HG02973 (cell line): ENCODE results near the gene KYNU.
A peak's percentile ranks its signal among the peaks of the same experiment; 100 is the strongest.

ENCODE experiments used
- ATAC-seq: cut with Tn5 transposase; IDR thresholded peaks from one replicate; pipeline ENCODE4 v1.9.1; 2021; ENCODE audit warnings: moderate library complexity; ENCODE audit not compliant: unreplicated experiment

KYNU gene

DNA sequence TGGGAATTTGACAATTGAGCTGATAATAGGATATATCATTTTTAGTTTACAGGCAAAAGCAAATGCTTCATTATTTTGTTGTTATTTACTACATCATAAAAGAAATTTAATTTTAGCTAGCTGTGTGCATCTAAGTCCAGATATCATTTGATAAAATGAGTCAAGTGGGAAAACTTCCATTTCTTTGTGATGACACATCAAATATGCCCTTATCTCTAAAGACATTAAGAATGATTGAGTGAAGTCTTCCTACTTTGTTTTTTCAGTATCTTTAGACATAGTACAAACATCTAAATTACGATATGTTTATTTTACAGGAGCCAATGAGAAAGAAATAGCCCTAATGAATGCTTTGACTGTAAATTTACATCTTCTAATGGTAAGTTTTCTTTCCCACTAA, 77.0 kb downstream of the KYNU start:
- no peak for ATAC-seq

DNA sequence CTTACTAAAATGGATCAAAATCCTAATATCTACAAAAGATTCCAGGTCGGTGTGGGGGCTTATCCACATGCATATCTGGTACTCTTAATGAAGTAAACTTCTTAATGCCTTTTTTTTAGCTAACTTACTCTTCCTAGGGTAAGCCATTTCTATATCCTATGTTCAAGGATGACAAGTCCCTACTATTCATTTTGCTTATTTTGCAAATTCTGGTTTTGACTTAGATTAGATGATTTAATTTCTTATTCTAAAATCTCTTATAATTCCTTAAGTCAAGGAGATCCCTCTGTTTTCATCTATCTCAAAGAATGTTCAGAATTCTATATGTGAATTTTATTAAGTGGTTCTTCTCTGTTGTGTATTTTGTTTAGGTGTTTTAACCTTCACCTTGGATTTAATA, 79.7 kb downstream of the KYNU start:
- no peak for ATAC-seq

DNA sequence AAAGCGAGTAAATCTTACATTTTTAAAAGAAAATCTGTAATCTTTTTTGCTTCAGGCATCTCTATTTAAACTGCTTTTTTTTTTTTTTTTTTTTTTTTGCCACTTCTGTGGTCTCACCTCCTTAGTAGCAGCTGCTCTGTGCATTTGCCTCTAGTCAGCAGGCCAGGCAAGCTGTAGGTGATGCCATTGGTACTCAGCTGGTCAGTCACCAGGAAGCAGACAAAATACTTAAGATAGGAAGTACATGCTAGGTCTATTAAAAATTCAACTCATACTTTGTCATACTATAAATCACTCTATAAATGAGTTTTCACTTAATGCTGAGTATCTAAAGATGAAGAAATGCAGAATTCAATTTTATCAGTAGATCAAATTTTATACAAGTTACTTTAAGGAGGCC, 83.7 kb downstream of the KYNU start:
- no peak for ATAC-seq

DNA sequence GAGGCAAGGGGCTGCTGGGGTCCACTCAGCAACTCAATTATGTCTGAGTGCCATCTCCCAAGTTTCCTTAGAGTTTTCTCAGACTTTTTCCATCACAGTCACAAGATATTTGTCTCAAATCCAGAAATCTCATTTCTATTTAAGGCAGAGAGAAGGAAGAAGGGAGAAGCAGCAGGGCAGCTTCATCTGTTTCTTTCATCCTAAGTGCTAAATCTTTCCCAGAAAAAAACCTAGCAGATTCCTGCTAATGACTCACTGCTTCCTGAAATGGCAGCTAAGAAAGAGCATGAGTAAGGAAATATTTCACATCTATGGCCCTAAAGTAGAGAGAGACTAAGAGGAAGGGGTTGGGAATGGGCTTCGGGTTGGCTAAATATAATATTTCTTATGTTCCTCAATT, 88.0 kb downstream of the KYNU start:
- no peak for ATAC-seq

DNA sequence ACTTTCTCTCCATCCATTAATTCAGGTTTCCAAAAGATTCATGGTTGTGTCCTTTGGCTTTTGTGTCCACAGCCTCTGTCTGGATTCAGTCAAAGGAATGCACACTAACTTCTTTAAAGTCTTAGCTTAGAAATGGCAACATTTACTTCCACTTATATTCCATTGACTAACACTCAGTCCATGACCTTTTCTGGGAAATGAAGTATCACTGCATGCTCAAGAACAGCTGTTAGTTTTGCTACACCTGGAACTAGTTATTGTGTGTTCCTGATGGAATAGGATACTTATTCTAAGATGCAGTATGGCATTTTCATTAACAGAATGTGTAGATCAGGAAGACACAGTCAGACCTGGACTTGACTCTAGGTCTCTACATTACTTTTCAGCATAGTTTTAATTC, 88.8 kb downstream of the KYNU start:
- ATAC-seq: no peak

DNA sequence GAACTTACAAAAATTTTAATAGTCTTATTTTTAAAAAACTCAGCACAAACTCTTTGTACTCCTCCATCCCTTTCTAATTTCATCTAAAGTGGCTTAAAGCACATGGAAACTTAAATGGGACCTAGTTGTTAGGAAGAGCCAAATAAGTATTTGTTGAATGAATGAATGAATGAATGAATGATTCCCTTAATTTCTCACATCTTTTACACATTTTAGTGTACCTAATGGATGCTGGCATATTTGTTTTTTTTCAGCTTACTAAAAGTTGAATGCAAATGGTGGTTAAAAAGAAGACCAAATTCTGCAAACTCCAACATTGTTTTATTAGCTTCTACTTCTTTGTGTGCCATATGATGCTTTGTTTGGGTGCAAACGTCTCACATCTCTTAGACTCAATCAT, 89.6 kb downstream of the KYNU start:
- no peak for ATAC-seq

DNA sequence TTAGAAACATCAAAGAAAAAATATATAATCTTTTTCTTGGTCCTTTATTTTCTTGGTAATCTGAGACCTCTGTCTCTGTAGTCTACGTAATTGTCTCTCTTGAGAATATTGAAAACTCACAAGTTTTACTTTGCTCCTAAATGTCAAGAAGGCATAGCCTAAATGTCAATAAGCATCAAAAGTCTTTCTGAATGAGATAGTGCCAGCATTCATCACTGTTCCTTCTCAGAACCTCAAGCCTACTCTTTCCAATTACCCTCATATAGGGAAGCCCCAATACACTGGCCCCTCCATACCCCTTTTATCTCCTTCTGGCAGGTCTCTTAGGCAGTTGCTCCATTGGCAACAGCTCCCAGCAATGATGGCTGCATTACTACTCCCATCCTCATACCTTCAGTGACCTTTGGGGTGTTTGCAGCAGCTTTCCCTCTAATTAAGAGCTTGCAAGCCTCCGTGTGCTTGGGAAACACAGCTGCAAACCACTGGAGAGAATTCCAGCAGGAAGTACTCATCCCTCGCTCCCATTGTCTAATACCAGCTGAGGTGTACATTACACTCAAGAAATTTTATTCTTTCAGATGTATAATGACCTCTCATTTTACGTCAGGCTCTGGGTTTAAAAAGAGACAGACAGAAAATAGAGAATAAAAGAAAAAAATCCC, 95.8 kb downstream of the KYNU start:
- no peak for ATAC-seq

DNA sequence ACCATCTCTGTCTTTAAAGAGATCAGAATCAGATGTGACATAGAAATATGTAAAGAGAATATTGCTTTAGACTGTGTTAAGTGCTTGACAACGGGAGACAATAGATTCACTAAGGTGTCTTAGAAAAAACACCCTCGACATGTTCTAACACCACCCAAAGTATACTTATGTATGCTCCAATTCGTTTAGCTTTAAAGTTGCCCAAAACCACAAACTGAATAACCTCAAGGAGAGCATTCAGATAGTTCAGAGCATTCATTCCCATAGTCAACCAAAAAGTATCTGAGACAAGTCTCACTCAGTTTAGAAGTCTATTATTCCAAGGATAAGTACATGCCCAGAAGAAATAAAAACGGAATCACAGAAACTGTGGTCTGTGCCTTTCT, 96.4 kb downstream of the KYNU start:
- no peak for ATAC-seq

DNA sequence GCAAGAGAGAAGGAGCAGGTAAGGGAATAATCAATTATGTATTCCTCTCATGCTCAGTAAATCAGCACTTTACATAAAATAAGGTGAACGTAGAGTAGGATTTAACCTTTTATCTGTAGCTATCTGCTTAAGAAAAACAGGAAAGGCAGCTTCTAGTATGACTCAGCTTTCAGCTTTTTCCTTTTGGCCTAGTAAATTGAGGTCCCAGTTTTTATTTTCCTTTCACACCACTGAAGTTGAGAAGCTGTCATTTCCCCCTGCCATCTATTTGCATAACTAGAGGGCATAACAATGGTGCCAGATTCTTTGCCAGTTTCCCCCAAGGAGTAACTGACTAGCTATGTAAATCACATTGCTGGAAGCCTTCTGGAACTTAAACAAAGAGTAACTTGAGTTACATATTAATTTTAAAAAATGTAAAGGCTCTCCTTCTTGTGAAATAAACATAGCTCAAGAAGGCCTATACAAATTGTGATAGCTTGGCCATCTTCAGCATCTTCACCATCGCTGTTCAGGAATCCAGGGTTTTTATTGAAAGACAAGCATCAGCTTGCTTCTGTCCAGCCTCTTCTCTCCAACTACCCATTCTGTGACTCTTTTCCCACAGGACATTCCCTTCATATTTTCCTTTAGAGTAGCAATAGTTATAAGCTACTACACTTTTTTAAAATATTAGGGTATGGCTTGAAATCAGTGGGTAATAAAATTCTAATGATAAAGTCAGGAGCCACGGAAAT, 97.0 kb downstream of the KYNU start:
- ATAC-seq: no peak

DNA sequence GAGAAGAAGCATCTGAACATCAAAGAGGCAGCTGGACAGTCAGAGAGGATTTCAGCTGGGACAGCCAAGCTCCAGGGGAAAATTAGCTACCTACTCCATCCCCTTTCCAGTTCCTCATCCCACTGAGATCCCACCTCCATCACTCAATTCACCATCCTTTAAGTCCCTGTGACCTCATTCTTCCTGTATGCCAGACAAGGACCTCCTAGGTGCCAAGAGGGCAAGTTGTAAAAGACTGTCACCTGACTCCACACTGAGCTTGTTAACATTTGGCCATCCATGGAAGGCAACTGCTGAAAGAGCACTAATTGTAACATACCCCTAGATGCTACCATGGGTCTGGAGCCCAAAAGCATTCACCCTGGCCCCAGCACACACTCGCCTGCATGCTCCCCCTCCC, 97.8 kb downstream of the KYNU start:
- ATAC-seq: no peak

DNA sequence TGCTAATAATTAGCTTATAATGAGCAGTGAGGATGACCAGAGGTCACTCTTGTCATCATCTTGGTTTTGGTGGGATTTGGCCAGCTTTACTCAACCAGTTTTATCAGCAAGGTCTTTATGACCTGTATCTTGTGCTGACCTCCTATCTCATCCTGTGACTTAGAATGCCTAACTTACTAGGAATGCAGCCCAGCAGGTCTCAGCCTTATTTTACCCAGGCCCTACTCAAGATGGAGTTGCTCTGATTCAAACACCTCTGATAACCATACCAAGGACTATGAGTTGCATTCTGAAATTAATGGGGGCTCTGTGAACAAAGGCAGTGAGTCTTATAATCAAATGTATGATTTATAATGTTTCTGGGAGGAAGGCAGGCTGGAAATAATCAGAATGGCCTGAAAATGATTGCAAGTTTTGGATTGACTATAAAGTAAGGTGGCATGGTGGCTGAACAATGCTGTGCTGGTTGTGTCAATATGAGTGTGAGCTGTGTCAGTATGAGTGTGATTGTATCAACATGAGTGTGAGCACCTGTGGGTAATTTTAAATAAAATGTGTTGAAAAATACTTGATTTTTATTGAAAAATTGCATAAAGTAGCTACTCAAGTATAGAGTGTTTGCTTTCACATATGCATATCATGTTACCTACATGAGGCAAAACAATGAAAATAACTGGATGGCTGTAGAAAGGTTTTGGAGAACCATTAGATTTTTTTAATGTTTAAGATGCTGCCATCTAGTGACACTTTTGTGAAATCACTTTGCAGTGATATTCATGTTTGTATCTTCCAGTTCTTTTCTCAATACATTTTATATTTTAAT, 103.0 kb downstream of the KYNU start:
- peak; percentile 42 for ATAC-seq

DNA sequence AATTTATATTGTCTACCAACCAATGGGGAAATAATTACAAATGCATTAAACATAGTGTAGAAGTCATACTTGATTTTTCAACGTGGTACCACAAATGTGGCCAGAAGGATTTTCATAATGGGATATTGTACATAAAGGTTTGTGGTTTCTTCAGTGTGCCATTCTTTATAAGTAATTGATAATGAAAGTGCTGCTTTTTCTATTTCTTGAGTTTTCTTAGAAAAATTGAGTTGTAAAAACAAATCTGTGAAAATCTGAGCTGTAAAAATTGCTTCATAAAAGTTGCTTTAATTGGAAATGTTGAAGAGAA, 103.6 kb downstream of the KYNU start:
- no peak for ATAC-seq

DNA sequence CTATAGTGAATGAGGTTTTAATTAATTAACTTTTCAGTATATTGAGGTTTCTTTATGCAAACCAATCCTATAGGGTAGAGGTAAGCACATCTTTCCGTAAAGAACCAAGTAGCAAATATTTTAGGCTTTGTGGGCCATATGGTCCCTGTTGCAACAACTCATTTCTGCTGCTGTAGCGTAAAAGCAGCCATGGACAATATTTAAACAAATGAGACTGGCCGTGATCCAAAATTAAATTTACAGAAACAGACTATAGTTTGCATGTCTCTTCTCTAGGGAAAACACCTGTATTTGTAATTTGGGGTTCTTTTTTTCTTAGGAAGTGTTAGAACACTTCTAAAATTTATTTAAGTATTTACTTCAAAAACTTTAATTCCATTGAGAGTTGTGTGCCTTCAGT, 104.3 kb downstream of the KYNU start:
- no peak for ATAC-seq

DNA sequence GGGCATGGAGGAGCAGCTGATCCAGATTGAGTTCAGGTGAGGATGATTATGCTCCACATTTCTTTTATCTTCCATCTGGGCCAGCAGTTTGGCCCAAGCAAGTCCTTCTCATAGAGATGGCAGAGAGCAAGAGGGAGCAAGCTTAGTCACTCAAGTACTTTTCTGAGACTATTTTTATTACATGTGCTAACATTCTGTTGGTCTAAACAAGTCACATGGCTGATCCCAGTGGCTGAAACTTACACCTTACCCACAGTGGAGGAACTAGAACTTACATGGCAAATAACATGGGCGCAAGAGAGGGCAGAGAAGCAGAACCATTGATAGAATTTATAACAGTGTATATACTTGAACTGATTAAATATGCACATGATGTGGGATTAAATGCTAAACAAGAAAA, 105.7 kb downstream of the KYNU start:
- peak; percentile 70 for ATAC-seq

DNA sequence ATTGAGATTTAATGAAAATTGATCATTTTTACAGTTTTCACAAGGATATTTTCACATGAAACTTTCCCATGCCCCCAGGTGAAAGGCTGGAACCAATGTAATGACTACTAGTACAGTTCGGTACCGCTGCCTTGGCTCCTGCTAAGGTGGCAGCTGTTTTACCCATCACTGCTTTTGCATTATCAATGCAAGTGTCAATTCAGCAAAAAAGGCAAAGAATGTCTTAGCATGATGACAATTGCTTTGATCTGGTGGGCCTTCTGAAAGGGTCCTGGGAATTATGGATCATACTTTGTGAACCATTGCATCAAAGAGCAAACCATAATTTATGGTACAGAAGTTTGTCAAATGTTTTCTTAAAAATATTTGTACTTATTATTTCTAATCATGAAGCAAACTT, 107.2 kb downstream of the KYNU start:
- no peak for ATAC-seq

DNA sequence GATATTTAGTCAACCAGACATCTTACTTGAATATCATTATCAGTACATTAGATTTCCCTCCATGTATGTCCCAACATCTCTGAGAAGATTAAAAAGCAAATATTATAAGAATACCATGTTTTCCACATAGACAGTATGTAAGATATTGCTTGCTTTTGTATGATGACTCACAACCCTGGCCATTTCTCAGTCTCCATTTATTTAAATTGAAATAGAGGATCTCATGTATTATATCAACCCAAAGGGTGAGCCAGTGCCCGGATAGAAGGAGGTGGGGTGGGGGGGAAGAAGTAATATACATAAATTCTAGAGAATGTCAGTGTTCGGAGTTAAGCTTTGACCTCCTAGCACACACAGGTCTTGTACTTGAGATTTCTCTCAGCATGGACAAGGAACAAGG, 109.6 kb downstream of the KYNU start:
- no peak for ATAC-seq

DNA sequence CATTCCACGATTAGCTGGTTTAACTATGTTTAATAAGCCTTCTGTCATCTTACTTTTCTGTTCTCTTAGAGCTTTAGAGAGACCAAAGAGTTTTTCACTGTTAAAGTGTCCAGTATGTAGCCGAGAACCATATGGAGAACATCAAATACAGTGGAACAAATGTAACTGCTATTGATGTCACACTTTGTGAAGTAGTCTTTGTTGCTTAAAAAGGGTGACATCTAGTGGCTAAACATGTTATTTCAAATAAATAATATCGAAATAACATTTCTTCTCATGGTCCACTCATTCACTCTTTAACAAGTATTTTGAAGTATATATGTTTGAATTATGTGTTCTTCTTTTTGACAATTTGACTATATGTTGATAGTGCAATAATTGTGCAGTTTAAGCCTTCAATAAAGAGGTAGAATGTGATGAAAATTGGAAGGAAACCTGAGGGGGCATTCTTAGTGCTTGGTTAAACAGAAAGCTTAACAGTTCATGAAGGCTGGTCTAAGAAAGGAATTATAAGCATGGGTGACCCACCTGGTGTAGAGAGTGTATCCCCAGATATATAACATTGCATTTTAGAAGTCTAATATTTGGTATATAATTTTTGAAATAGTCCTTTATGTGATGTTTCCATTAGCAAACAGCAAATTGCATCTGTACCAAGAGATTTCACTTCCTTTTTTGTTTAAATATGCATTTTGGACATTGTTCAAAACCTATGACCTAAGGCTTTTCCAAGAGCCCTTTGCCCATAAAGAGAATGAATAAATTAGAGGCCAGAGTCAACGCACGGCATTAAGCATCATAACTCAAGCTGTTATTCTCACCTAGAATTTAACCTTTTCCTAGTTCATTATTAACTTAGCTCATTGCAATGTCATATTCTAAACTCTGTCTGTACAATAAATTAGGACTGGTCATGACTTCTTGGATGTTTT, 112.1 kb downstream of the KYNU start:
- ATAC-seq: peak; percentile 67

DNA sequence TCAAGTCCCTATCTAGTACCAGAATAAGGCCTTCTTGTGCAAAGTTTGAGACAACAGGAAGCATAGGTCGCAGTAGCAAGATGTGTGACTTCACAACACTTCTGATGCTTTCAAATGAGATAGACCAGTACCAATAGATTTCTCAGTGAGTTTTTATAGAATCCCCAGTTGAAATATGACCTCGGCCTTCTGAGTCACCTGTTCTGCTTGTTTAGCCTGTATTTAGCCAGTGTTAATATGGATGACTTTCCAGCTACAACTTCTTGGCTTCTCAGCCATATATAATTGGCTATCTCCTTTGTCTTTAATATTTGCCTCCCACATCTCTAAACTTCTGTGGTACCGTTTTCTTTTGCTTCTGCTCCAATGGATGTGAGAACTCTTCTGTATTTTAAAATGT, 113.8 kb downstream of the KYNU start:
- ATAC-seq: no peak

DNA sequence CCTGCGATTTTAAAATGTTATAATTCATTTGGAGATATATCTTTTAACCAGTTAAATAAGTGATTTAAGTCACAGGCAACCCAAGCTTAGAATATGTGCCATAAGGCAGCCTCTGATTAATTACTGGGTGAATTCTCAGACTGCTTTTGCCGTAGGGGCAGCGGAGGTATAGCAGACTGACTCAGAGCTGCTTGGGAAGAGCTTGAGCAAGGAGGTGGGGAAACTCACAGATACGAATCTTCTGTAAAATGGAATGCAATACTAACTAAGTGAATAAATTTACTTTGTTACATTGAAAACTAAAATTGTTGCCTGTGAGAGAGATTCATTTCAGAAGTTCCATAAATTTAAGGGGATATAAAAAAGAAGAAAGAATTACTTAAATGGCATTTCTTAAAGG, 115.4 kb downstream of the KYNU start:
- ATAC-seq: no peak

DNA sequence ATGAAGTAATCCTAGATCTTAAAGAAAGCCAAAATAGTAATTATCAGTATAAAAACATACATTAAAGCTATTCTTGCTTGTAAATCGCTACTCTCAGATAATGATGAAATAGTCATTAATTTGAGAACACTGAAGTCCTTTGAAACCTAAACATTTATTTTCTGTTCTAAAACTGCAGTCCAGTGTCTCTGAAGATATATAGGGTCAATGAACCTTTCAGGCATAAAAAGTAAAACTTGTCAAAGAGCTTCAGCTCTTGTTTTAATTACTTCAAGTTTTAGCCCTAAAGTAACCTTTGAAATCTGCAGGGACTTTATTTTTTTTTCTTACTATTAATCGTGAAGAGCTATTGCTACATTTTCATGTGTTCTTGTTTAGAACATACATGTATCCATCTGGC, 116.3 kb downstream of the KYNU start:
- no peak for ATAC-seq

DNA sequence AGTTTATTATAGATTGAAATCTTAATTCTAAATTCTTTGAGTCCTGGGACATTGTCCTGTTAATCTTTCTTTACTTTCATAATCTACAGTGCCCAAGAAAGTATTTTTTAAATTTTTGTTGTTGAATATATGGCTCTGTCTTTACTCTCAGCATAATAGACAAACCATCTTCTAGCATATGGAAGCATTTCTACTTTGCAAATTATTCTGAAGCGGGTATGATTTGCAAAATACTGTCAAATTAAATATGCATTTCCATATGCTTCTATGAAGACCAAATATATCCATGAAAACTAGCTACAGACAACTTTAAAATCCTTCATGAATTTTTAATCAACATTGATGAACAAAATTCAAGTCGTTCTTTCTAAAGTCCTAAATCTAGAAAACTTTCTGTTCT, 117.2 kb downstream of the KYNU start:
- ATAC-seq: no peak
